Epithelial cell of esophagus (primary cell): ENCODE results near the gene RUNX1.

Experiments
- DNase-seq: peaks from one replicate; pipeline ENCODE4 v3.0.0; 2010; ENCODE audit warnings: low read depth
- H3K4me3 ChIP-seq: 2 replicates; pipeline ENCODE4 v1.5.1; 2011; ENCODE audit warnings: mild to moderate bottlenecking, low read length, control low read depth
- CTCF ChIP-seq: IDR thresholded peaks from 2 replicates; pipeline ENCODE4 v1.5.1; 2011; ENCODE audit warnings: low read depth, mild to moderate bottlenecking, low read length, control low read depth, inconsistent platforms; ENCODE audit not compliant: insufficient read depth; ENCODE audit errors: missing control alignments

RUNX1 gene

GRCh38 chr21:34950980-34951379, 98.1 kb downstream of the RUNX1 start:
- DNase-seq = no peak

GRCh38 chr21:34949499-34949898, 99.6 kb downstream of the RUNX1 start:
- no peak for DNase-seq
- H3K4me3 ChIP-seq = no peak overlapping the region
- no peak for TF ChIP-seq CTCF

More at GRCh38 chr21:34950980-34951379, 98.1 kb downstream of the RUNX1 start:
- no peak for TF ChIP-seq CTCF
- H3K4me3 ChIP-seq = no peak overlapping the region

- TF ChIP-seq CTCF = no peak
- no peak for DNase-seq
- H3K4me3 ChIP-seq = no peak overlapping the region
Observed at GRCh38 chr21:34949030-34949429, 100.1 kb downstream of the RUNX1 start.

GRCh38 chr21:34948157-34948556, 100.9 kb downstream of the RUNX1 start:
- no peak for DNase-seq
- H3K4me3 ChIP-seq = no peak overlapping the region
- no peak for TF ChIP-seq CTCF

- DNase-seq = no peak
- no peak overlapping the region for H3K4me3 ChIP-seq
- no peak for TF ChIP-seq CTCF
Observed at GRCh38 chr21:34946916-34947534, 102.1 kb downstream of the RUNX1 start.

GRCh38 chr21:34946385-34946840, 102.7 kb downstream of the RUNX1 start:
- no peak for DNase-seq
- no peak overlapping the region for H3K4me3 ChIP-seq
- no peak for TF ChIP-seq CTCF

GRCh38 chr21:34945288-34945687, 103.8 kb downstream of the RUNX1 start:
- DNase-seq = no peak
- no peak for TF ChIP-seq CTCF
- no peak overlapping the region for H3K4me3 ChIP-seq
